Epithelial cell of proximal tubule (primary cell): ENCODE results near the gene LHX6. TPM values are rescaled to one million over a fixed set of nuclear protein-coding genes. Genes with fewer than 3 reads are reported as not detected.

Source experiments
- DNase-seq: peaks from one replicate; pipeline ENCODE4 v3.0.0-alpha.2; 2011; ENCODE audit warnings: low read depth
- H3K4me3 ChIP-seq: 2 replicates; pipeline ENCODE4 v1.5.1; 2011; ENCODE audit warnings: low read depth, mild to moderate bottlenecking, low read length
- total RNA-seq: library from RNA; depleted of rRNA; stranded (reverse); fragments of >200 nt; gene quantifications from 2 replicates; pipeline ENCODE4 v1.2.3, GENCODE V29; 2015
- TF ChIP-seq, protein P1 (sequence below): conservative IDR thresholded peaks from 2 replicates; pipeline ENCODE4 v1.5.1; 2012; ENCODE audit warnings: low read depth, mild to moderate bottlenecking, low read length

LHX6 gene
- total RNA-seq, 1 donor from 2014 or later = 0.06 TPM

DNA sequence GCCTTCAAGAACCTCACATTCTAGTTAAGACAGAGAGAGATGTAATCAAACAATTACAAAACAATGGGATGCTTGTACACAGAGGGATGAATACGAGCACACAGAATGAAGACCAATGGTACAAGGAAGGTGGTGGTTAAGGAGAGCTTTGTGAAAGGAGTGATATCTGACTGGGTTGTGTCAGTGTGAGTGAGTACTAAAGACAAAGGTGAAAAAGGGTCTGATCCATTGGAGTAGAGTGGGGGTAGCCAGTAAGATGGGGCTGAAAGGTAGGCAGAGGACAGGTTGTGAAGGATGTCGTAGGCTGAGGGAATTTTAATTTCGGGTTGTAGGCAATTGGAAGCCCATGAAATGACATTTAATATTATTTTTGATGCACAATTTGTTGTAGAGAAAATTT lies 26.0 kb upstream of the LHX6 start:
- TF ChIP-seq, protein P1, sequence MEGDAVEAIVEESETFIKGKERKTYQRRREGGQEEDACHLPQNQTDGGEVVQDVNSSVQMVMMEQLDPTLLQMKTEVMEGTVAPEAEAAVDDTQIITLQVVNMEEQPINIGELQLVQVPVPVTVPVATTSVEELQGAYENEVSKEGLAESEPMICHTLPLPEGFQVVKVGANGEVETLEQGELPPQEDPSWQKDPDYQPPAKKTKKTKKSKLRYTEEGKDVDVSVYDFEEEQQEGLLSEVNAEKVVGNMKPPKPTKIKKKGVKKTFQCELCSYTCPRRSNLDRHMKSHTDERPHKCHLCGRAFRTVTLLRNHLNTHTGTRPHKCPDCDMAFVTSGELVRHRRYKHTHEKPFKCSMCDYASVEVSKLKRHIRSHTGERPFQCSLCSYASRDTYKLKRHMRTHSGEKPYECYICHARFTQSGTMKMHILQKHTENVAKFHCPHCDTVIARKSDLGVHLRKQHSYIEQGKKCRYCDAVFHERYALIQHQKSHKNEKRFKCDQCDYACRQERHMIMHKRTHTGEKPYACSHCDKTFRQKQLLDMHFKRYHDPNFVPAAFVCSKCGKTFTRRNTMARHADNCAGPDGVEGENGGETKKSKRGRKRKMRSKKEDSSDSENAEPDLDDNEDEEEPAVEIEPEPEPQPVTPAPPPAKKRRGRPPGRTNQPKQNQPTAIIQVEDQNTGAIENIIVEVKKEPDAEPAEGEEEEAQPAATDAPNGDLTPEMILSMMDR = no peak
- no peak overlapping the region for H3K4me3 ChIP-seq
- DNase-seq = no peak

DNA sequence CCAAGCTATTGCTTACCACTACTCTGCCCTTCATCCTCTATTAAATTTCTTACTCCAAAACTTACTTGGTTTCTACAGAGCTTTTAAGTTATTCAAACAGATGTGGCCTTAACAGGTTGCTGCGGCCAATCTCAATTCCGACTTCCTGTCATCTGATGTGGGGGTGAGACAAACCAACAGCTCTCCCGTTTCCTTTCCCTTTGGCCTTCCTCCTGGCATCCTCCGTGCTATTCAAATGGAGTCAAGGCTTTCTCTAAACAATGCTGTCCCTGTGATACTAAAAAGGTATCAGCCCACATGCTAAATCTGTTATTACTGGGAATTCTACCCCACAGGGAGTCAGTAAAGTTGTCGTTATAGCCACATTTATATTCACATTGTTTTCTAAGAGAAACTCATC lies 24.0 kb upstream of the LHX6 start:
- no peak for DNase-seq
- TF ChIP-seq, protein P1 = no peak
- no peak overlapping the region for H3K4me3 ChIP-seq

DNA sequence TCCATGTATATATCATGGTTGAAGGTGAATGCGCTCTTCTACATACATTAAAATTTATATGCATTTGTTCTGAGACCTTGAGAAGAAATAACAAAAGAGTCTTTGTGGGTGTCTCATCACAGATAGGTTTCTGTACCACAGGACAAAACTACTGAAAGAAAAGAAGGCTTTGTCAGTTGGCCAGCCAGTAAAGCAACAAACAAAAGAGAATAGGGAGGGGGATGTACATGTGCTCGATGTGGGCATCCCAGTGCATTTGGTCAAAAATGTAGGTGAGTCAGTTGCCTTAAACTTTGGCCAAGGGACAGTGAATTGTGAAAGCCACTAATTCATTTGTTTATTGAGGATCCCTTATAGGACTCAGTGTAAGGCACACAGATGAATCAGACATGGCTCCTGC lies 22.6 kb upstream of the LHX6 start:
- no peak overlapping the region for H3K4me3 ChIP-seq
- no peak for DNase-seq
- TF ChIP-seq, protein P1 = no peak

DNA sequence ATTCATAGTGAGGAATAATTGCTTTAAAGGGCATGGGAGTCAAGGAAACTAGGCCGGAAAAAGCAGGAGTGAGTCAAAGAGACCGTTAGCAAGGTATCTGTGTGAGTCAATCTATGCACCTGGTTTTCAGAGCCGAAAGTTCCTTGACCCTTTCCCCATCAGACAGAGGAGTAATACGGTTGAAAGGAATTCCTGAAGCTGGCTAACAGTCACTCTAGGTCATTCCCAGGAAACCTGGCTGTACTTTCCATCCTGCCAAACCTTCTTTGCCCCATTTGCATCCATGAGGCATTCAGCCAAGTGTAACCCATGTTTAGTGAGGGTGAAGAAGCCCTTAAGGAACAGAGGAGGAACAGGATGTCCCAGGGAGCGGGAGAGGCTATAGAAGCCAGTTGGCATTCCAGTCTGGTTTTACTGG lies 19.7 kb upstream of the LHX6 start:
- TF ChIP-seq, protein P1 = no peak
- no peak overlapping the region for H3K4me3 ChIP-seq
- peak; percentile 35 for DNase-seq

DNA sequence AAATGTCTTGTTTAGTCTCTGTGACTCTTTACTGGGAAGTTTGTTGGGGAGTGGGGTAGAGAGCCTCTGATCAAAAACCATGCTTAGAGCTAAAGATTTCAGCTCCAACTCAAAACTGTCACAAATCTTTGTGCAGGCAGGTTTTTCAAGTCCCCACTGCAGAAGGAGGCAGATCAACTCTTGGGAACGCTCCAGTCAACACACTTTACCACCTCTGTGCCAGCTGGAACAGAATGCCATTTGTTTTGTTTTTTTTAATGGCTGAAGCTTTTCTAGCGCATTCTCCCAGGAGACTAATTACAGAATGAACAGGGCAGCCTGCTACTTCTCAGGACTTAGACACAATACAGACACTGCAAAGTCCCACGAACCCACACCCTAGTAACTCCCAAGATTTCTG lies 17.9 kb upstream of the LHX6 start:
- TF ChIP-seq, protein P1 = no peak
- no peak overlapping the region for H3K4me3 ChIP-seq
- no peak for DNase-seq

DNA sequence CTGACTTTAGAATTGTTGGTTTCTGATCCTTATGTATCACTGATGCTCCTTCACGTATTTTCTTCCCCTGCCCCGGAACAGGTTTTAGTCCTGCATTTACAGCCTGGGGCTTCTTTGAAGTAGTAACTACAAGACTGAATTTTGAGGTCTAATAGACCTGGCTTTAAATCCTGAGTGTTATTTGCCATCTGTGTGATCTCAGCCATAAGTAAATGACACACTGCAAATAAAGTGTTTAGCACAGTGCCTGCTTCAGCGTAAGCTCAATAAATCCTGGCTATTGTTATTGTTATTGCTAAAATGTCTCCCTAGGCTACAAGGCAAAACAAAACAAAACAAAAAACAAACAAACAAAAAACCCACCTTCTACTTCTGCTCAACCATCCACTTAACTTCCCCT lies 15.6 kb upstream of the LHX6 start:
- TF ChIP-seq, protein P1 = no peak
- no peak for DNase-seq
- H3K4me3 ChIP-seq = no peak overlapping the region

DNA sequence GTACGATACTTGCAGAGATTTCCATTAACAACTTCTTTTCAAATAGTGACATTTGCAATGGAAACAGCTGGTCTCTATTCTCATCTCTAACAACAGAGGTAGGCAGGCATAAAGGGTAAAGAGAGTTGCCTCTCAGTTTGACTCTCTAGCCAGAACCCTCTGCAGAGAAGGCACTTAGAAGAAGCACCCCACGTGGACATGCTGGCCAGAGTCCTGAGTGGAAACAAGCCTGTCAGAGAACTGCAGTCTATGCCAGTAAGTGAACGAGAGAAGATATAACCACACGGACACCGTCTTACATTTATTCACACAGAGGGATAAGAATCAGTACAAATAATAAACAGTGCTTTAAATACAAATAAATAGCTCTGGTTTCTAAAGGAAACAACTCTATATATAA lies 11.0 kb upstream of the LHX6 start:
- DNase-seq = no peak
- TF ChIP-seq, protein P1 = no peak
- no peak overlapping the region for H3K4me3 ChIP-seq
